Heart left ventricle (tissue), 13 donors: Measurements from ENCODE around the gene ZDHHC14.

ENCODE experiments used
- POLR2A ChIP-seq, 2 donors: fragments of 450-650 bp; IDR thresholded peaks; one replicate each; pipeline ENCODE4 v1.6.1; 2017; ENCODE audit warnings: antibody characterized with exemption in 2 of 2, mild to moderate bottlenecking in 2 of 2, moderate library complexity in 2 of 2
- TF ChIP-seq, protein P1 (sequence below), 12 donors: fragments of 200-600 bp; sonication (generic) in 4 of 12; IDR thresholded peaks; one replicate each; pipeline versions ENCODE4 v1.5.0 to v1.8.0; 2018 to 2022; ENCODE audit warnings: antibody characterized with exemption in 12 of 12, mild to moderate bottlenecking in 5 of 12
- donor health status: ischemic (EF 13 %, LVEDD 7.1; RV severe dilation, severe dysfunction).
- donor health status: DM: no; HTN: yes; CAD: no.
- donor health status: DM: no; HTN: no; CAD: no.
- donor health status: ischemic (EF 25% LVEDD 6.9; RV normal size, moderate dysfunction).
- donor health status: ischemic (EF 25% LVEDD 5.7; RV mildly dilated, moderate dysfunction).
- donor health status: ischemic (EF 35%, LVEDD 5.7; RV mildly dilated, moderate dysfunction).
- donor health status: nonischemic (EF 11% LVEDD 7.7; RV severe dilation, severe dysfunction).
- donor health status: DM: yes; HTN: yes; CAD: no.
- donor health status: PGD.
- donor health status: ischemic (EF 29% LVEDD 5.4; RV normal size, mild dysfunction).
- donor health status: nonischemic (EF 23%, LVEDD 6.1; RV moderate dilation, normal function).

- TF ChIP-seq, protein P1, sequence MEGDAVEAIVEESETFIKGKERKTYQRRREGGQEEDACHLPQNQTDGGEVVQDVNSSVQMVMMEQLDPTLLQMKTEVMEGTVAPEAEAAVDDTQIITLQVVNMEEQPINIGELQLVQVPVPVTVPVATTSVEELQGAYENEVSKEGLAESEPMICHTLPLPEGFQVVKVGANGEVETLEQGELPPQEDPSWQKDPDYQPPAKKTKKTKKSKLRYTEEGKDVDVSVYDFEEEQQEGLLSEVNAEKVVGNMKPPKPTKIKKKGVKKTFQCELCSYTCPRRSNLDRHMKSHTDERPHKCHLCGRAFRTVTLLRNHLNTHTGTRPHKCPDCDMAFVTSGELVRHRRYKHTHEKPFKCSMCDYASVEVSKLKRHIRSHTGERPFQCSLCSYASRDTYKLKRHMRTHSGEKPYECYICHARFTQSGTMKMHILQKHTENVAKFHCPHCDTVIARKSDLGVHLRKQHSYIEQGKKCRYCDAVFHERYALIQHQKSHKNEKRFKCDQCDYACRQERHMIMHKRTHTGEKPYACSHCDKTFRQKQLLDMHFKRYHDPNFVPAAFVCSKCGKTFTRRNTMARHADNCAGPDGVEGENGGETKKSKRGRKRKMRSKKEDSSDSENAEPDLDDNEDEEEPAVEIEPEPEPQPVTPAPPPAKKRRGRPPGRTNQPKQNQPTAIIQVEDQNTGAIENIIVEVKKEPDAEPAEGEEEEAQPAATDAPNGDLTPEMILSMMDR (IDR thresholded peaks at IDR 0.05): no peak
- no peak for TF ChIP-seq POLR2A (IDR thresholded peaks at IDR 0.05)
Observed at GRCh38 chr6:157637941-157638662, 257.1 kb downstream of the ZDHHC14 start.
